GM19351 (cell line): ENCODE results near the gene KRT36.

Experiments
- ATAC-seq: cut with Tn5 transposase; IDR thresholded peaks from one replicate; pipeline ENCODE4 v1.9.1; 2021; ENCODE audit warnings: mild to moderate bottlenecking, moderate library complexity; ENCODE audit not compliant: unreplicated experiment

Gene KRT36

DNA sequence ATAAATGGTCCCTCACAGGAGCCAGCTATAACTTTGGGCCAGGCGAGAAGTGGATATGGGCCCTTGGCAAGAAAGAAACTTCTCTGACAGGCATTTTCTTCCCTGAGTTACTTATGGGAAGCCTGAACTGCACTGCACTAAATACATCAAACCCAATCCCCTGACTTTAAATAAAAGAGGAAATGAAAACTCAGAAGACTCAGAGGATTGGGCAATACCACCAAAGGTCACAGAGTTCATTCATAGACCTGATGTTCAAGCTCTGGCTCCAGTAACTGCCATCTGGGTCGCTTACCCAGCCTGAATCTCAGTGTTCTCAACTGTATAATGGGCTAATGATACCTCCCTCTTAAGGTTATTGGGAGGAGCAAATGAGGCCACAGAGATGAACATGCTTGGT lies 9.6 kb downstream of the KRT36 start:
- no peak for ATAC-seq

DNA sequence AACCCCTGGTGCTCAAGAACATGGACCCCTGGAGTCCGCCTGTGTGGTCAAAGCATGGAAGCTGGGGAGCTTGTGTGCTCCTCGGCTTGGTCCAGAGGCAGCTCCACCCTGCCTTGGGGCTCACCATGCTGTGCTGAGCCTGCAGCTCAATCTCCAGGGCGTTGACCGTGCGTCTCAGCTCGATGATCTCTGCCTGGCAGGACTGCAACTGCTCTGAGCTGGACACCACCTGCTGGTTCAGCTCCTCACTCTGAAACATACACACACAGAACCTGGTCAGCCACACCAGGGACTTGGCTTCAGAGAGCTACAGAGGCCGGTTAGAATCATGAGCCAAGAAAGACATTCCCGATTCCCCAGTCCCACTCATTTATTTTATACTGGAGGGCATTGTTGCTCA lies 11.5 kb downstream of the KRT36 start:
- ATAC-seq = no peak

DNA sequence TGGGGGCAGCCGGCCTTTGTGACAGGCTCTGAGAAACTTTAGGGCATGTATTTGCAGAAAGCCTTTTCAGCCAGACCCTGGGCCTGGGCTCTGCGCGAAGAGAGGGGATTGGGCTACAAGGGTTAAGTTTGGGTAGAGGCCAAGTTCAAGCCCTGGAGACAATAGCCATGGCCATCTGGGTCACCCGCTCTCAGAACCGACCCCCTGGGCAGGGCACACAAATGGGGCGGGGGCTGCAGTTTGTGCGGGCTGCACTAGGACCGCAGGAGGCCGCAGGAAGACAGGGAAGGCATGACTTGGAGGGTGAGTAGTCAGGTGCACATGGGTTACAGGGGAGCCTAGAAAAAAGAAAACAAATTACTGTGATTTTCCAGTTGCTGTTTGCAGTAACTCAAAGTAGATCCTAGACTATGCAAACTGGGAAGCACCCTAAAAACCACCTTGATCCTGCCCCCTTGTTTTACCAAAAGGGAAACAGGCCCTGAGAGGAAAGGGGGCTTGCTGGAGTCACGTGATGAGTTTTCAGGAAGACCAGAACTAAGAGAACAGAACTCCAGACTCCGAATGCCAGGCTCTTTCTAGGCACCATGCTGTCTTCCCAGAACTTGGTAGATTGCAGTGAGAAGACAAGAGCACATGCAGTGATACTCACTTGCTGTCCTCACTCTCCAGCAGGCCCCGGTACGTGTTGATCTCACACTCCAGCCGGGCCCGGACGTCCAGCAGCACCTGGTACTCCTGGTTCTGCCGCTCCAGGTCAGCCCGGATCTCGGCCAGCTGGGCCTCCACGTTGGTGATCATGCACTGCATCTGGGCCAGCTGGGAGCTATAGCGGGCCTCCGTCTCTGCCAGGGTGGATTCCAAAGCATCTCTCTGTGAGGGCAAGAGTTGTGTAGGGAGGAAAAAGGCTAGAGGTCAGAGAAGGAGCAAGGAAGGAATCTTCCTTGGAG lies 12.6 kb downstream of the KRT36 start:
- no peak for ATAC-seq

DNA sequence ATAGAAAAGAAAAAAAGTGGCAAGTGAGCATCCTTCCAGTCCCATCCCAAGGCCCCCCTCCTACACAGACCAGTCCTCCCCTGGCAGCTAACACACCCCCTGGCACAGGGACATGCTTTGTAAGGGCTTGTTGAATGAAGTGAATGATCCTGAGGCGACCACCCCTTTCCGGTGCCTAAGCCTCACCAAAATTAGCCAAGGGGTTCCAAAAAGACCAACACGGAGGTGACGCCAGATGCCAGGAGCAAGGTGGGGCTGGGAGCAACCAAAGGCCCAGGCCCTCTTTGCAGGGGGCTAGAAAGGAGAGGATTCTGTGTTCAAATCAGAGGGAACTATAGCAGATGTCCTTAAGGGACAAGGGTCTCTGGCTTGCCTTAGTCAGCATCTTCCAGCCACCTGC lies 14.3 kb downstream of the KRT36 start:
- no peak for ATAC-seq

DNA sequence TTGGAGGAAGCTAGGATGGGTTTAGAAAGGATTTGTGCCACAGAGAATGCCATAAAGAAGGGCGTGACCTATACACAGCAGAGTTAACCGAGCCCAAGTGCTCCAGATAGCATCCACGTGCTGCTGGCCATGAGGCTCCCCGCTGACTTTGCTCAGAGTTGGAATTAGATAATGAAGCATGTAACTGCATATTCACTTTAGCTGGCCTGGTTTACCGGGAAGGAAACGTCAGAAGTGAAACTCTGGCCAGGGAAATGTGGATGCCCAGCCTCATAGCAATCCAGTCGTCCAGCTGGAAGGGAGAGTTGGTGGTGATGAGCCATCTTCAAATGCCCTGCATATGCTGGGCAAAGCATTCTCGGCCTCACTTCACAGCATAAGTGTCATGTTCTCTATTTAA lies 14.8 kb downstream of the KRT36 start:
- ATAC-seq = no peak

DNA sequence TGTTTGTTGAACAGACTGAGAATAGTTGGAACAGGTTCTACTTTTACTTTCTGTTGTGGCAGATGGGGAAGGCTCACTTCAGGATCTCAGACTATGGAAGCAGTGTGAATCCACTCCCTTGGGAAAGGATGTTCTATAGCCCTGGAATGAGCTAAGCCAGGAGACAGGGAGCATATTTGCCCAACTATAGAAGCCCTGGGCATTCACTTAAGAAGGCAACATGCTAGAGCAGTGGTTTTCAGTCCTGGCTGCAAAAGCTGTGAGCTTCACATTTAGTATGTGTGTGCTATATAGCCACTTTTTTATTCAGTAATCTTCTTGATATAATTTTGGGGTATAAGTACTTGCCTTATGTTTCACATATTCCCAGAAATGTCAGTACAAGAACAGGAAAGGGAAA lies 21.4 kb downstream of the KRT36 start:
- no peak for ATAC-seq

DNA sequence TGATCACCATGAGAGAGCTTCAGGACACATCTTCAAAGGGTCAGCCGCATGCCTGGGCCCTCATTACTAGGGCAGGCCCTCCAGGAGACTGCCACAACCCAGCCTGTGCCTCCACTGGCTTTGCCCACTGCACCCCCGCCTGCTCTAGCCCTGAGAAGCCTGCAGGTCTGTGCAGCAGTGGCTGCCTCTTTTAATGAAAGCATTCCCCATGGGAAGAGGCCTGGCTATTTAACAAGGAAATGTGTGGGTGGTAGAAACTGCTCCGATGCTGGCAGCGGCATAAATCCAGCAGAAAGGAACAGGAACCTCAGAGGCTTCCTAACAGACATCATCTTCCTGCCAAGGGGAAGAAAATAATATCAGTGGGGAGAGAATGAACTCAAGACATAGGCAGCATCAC lies 22.1 kb downstream of the KRT36 start:
- ATAC-seq = no peak

DNA sequence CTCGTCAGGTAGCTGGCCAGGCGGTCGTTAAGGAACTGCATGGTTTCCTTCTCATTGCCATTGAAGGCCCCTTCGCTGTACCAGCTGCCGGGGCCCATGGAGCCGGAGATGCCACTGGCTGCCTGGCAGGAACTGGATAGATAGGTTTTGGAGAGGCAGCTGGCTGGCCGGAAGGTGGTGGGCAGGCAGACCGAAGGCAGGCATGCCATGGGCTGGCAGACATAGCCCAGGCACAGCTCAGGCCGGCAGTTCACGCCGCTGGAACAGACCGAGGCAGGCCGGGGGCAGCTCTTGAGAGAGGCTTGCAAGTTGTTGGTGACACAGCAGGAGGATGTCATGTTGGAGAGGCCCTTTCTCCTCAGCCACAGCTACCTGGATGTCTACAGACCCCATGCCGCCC lies 22.7 kb downstream of the KRT36 start, which contains the start of gene KRT32:
TSS of gene KRT32 (minus strand) at position 399 of the 400 bp plus-strand sequence. CDS start at position 338, 61 bp downstream.
- ATAC-seq = no peak

DNA sequence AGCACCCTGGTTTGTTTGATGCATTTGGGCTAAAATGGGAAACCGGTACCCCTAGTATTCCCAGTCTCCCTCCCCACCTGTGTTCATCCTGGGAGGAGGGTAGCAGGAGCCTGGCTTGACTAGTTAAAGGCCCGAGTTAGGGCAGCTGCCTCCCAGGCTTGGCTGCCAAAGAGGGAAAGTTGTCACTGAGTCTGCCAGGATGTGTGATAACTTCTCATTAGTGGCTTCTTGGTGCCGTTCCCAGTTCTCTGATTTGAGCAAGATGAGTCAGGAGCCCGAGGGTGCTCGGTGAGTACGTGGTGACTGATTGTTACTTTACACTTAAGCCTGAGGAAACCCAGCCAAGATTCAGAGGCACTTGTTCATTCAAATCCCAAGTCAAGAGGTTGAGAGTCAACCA lies 25.0 kb downstream of the KRT36 start:
- ATAC-seq = no peak

DNA sequence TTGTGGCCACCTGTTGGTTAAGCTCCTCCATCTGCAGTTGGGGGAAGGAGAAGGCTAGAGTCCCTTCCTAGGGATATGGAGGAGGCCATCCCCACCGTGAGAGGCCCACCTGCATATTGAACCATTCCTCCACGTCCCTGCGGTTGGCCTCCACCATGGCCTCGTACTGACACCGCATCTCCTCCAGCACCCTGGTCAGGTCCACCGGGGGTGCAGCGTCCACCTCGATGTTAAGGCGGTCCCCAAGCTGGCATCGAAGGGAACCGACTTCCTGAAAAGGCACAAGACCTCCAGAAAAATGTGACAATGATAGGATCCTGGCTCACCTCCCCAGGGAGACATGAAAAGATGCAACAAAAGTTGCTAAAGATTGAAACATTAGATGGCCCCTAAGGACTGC lies 25.5 kb downstream of the KRT36 start:
- no peak for ATAC-seq

DNA sequence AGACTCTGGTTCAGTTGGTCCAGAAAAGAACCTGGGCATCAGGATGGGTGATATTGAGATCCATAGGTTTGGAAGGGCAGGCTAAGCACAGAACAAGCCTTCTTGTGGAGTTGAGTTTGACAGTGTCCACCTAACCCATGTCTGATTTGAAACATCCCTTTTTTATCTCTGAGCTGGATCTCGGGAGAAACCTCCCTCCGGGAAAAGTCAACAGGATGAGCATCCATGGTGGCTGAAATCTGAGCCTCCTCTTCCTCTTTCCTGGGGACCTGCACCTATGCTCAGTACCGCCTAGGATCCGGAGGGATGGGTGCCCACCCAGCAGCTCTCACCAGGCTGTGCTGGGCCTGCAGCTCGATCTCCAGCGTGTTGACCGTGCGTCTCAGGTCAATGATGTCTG lies 26.0 kb downstream of the KRT36 start:
- no peak for ATAC-seq

DNA sequence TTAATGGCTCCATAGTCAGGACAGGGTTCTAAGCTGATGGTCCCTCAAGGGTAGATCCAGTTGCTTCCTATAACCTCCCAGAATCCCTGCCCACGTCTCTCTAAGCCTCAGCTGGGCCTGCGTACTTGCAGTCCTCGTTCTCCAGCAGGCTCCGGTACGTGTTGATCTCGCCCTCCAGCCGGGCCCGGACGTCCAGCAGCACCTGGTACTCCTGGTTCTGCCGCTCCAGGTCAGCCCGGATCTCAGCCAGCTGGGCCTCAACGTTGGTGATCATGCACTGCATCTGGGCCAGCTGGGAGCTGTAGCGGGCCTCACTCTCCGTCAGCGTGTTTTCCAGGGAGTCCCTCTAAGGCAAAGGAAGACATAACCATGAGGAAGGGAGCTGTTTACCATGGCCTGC lies 27.0 kb downstream of the KRT36 start:
- ATAC-seq = no peak

DNA sequence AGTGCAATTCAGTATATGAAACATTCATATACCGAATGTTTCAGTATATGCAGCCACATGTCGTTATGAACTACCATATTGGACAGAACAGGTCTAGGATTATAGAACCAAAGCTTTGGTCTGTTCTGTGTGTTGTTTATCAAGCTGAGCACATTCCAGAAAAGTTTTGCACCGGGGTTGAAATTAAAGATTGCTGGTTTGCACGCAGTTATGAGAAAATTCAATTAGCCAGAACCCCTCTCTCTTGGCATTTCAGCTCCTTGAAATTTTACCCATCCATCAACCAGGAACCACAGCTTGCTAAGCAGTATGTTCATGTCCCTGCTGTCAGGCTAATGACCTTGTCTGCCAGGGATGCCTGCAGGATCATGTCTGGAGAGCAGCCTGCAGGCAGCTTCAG lies 32.0 kb downstream of the KRT36 start:
- no peak for ATAC-seq

DNA sequence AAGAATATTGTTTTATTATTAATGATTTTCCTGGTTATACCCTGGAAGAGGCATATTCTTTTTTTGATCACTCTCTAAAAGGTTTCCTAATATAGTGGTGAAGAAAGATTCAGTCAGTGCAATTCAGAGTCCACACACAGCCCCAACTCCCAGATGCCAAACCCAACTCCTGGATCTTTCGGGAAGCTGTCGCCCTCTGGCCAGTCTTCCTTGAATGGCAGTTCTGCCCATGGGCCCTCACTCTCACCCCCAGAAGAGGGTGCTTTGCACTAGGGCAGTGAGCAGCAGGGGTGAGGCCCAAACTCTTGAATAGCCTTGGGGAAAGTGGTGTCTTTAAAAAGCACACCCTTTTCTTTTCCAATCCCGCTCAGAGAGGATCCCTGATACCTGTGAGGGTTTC lies 33.5 kb downstream of the KRT36 start:
- no peak for ATAC-seq

DNA sequence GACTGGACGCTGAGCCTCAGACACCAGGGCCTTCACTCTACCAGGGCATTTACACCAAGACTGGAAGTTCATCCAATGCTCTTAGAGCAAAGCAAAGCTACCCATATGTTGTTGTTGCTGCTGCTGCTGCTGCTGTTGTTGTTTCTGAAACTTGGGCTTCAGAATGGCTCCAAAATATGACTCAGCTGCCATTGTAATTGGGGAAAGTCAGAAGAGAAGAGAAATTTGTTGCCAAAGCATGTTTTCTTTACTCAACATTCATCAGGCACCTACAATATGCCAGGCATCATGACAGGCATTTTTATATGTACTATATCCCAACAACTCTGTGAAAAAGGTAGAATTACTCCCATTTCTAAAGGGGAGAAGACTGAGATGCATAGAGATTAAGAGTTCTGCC lies 34.5 kb downstream of the KRT36 start:
- no peak for ATAC-seq

DNA sequence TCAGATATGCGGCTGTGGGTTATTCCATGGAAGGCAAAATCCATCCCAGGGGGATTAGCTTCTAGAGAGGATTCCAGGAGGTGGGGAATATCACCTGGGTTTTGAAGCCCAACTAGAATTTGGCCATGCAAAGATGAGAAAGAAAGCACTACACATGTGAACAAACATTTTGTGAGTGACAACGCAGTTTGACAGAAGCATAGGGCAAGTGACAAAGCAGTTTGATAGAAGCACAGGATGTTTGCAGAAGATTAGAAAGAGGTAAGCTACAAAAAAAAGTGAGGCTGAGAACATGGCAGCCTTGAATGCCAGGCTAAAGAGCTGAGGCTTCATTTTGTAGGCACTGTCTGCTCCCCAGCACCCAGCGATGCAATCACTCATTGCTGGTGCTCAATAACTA lies 36.6 kb downstream of the KRT36 start:
- no peak for ATAC-seq

DNA sequence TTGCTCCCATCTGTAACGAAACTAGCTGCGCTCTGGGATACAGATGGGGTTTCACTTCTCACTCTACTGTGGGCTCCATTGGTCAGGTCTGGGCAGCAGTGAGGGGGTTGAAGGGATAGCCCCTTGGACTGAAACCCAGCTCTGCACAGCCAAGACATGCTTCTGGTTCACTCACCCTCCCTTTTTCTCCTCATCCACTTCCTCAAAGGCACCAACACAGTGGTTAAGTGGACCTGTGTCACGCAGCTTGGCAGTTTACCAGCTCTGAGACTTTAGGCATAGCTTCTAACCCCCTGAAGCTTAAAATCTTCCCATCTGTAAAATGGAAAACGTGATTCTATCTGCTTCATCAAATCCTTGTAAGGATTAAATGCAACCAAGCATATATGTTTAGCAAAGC lies 37.4 kb downstream of the KRT36 start:
- no peak for ATAC-seq

DNA sequence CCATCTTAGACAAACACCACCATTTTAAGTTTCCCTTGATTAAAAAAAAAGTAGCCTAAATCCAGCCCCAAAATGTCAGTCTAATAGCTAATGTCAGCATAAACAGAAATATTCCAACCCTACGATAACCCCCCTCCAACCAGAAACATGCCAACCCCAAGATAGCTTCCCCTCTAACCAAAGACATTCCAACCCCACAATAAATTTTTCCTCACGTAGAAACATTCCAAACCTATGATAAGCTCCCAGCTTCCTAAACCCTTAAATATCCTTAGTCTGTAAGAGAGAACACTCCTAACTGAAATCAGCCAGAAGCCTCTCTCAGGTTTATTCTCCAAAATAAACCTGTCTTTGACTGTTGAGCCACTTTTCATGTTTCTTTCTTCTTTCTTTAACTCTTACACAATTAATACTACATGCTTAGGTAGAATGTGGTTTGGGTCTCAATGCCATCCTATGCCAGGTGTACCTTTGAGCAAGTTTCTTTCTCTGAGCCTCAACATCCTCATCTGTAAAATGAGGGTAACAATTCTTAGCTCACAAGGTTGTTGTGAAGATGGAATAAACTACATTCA lies 38.5 kb downstream of the KRT36 start:
- no peak for ATAC-seq

DNA sequence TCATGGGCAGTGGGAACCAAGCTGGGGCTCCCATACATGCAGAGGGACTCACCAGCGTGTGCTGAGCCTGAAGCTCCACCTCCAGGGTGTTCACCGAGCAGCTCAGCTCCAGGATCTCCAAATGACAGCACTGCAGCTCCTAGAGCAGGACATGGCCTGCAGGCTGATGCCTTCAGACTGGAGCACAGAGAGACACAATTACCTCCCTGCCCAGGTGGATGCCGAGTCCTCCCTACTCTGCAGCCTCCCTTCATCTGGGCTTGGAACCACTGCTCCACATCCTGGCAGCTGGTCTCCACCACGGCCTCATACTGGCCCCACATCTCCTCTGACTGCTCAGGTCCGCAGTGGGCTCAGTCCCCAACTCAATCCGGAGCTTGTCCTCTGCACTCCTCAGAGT lies 40.7 kb downstream of the KRT36 start:
- no peak for ATAC-seq

DNA sequence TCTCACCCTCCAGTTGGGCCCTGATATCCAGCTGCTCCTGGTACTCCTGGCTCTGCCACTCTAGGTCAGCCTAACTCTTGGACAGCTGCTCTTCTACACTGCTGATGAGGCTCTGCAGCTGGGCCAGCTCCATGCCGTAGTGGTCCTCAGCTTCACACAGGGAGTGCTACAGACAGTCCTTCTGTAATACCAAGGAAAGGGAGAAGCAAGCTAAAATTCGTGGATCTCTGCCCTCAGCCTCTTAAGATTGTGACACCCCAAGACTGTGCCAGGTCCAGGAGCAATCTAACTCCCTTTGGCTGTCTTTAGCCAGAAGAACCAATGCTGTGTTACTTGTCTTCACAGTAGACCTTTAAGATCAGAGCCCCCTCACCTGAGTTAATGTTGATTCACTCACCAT lies 41.2 kb downstream of the KRT36 start:
- ATAC-seq = no peak

DNA sequence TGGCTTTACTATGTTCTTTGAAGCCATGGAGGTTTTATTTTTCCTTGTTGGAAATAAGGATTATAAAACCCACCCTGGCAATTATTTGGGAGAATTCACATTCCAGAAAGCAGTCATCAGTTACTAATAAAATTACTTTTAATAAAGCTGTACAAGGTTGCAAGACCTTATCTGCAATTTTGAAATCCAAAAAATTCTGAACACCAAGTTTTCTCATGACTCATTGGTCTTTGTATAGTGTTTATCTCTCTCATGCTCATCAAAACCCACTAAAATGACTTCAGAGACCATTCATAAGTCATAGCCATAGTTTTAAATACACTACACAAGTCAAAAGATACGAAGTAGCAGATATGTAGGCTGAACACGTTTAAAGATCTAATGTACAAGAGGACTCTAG lies 42.9 kb downstream of the KRT36 start:
- ATAC-seq = no peak

DNA sequence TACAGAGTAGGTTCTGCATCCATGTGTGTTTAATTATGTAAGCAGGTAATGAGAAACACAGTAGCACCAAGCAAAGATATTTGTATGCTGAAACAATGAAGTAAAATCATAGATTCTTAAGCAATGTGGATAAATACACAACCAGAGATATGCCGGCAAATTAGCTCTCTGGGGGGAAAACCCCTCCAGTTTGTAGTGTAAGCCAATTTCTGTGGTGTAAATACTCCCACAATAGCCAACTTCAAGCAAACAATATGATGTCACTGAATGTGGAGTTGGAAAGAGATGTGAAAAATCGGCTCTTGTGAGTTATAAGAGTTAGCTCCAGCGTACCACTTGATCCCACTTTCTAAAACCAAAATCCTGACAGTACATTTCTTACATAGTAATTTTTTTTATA lies 45.1 kb downstream of the KRT36 start:
- no peak for ATAC-seq

DNA sequence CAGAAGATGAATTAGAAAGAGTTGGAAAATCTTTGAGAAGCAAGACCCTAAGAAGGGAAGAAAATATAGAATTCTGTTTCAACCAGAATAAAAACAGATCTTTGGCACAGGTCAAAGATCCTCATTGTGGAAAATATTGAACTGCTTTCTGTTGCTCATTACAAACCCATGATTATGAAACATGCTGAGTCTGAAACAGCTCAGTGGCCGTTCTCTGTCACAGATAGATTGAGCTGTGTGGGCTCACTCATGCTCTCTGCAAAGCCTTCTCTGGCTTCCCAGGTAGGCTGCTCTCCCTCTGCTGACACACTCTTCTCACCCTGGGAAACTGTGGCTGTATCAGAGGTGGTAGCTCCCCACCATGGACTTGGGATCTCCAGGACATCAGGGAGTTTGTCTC lies 45.5 kb downstream of the KRT36 start:
- no peak for ATAC-seq
